ENCODE measurements around the gene BMP6.

BMP6 gene

GRCh38 chr6:7906741-7907140 is 180.8 kb downstream of the BMP6 start:
- no peak for DNase-seq (ENCODE audit: low spot score)

GRCh38 chr6:7907159-7907558 is 181.3 kb downstream of the BMP6 start:
- no peak for DNase-seq (ENCODE audit: low spot score)

GRCh38 chr6:7909323-7910276 is 183.7 kb downstream of the BMP6 start:
- no peak for DNase-seq (ENCODE audit: low spot score)

DNA sequence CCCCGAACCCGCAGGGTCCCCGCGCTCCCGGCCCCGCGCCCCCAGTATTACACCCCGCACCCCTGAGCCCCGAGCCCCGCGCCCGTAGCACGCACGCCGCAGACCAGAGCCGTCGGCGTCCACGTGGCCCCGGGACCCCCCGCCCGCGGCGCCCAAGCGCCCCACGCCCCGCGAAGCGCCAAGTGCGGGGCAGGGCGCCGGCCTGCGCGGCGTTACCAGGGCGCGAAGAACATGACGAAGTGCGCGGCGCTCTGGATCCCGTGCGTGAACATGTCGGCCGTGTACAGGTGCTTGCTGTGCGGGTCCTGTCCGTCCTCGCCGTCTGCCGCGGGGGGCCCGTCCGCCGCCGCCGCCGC is 184.4 kb downstream of the BMP6 start:
- DNase-seq (ENCODE audit: low spot score) = no peak

GRCh38 chr6:7910654-7911344 is 184.9 kb downstream of the BMP6 start, which contains the start of gene TXNDC5:
Gene TXNDC5 (minus strand): TSS chr6:7910788. CDS start chr6:7910776, 12 bp downstream.
- DNase-seq (ENCODE audit: low spot score) = peak; percentile 56

GRCh38 chr6:7911345-7911725 is 185.4 kb downstream of the BMP6 start:
- DNase-seq (ENCODE audit: low spot score) = no peak

DNA sequence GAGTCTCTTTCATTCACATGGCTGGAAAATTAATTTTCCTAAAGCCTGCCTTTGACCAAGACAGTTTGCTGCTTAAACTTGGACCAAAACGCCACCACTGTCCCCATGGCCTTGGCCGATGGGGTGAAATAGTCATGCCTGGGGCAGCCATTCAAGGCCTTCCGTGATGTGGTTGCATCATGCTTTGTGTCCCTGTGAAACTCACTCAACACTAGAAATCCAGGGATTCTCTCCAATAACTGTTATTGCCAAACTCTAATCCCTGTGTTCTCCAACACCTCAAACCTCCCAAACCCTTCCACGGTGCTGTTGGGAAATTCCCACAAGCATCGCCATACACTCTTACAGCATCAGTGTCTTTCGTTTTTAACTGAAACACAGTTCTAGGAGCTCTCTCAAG is 186.1 kb downstream of the BMP6 start:
- no peak for DNase-seq (ENCODE audit: low spot score)

DNA sequence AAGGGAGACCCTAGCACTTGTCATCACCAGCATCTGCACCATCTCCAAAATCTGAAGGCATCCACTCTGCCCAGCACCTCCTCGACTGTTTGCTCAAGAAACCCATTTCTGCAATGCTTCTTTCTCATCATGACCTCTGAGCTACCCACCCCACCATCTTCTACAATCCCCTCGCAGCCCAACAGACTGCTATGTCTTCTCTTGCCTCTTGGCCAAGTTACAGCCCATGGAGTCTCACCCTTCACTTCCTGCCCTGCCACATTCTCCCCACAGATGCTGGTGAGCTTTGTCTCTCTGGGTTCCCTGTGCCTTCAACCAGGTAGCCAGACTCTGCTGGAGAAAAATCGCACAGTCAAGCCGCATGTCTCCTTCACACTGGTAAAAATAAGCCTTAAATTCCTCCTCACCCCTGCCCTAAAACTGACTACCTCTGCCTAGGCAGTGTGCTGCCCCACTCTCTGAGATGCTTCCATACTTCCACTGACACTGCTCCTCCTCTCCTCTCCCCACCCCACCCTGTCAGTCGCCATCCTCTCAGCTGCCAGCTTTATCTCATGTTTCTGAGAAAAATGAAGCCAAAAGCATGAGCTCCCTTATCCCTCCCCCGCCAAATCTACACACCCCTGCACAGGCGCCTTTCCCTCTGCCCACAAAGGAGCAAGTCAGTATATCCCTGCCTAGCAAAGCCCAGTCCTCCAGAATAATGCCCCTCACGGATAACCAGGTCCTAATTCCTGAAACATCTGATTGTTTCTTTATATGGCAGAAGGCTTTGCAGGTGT is 187.0 kb downstream of the BMP6 start:
- DNase-seq (ENCODE audit: low spot score) = no peak

DNA sequence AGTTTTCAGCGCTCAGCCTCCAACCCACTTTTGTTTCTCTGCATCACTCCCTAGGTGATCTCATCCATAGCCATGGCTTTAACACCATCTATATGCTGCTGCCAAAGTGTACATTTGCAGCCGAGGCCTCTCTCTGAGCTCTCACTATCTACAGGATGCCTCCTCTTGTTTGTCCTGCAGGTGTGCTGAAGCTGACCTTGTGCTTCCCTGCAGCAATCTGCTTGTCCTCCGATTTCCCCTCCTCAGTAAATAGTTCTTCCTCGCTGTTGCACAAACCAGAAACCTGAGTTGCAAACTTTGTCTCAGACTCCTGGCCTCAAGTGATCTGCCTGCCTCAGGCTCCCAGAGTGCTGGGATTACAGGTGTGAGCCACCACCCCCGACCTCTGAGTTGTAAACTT is 188.4 kb downstream of the BMP6 start:
- DNase-seq (ENCODE audit: low spot score) = no peak

DNA sequence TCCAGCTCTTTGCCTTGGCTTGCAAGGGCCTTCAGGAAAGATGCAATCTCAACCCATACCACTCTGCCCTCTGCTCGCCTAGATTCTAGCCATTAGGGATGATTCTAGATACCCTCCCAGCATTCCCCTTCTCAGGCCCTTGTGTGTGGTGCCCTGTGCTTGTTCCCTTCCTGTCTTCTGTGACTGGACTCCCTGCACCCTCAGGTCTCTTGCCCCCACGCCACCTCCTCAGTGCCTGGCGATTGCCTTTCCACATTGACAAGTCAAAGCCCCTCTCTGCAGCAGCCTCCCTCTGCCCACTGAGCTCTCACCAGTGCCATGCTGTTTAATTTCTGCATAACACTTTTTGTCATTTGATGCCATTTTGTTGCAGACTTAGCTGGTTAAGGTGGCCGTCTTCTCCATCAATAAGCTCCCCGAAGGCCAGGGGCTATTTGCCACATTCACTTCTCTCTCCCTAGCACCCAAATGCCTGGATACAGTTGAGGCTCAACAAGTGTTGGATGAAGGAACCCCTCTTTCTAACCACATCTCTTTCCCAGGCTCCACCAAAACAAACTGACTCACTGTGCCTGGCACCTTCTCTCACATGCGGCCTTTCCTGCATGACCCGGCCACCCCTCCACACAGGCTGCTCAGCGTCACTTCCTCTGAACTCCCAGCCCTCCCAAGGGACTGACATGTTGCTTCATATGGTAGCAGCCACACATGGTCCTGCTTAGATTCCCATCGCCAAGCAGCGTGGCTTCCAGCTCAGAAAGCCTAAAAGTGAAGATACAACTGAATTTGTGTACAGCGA is 189.3 kb downstream of the BMP6 start:
- DNase-seq (ENCODE audit: low spot score) = no peak

- DNase-seq (ENCODE audit: low spot score) = no peak
Observed at GRCh38 chr6:7916959-7917358, 191.1 kb downstream of the BMP6 start.

DNA sequence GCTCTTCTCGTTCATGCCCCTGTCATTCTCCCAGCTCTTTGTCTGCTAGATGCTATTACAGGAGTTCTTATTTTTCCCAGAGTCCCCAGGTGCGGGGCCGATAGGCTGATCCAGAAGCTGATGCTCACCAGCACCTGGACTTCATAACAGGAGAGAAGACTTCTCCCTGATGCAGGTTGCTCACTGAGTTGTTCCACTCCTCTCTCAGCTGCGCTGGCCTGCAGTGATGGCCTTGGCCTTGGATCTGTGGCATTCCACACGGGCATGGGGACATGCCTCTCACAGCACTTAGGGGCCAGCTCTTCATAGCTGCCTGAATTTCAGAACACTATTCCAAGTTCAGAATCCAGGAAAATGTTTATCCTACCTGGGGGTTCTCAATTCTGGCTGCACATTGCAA is 191.8 kb downstream of the BMP6 start:
- no peak for DNase-seq (ENCODE audit: low spot score)

DNA sequence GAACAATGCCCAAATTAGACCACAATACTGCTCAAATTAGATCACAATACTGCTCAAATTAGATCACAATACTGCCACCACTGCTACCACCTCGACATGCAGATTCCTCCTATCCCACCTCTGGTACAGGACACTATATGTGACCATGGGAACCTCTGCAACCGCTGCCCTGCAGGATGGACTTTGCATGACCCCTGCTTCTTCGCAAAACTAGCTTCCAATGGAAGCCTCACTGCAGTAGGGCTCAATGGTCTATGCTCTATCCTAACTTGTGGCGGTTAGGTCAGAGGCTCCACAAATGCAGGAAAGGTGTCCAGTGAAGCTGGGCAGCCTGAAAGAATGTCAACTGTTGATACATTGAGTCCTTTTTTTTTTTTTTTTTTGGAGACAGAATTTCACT is 192.5 kb downstream of the BMP6 start:
- no peak for DNase-seq (ENCODE audit: low spot score)

GRCh38 chr6:7919871-7920270 is 194.0 kb downstream of the BMP6 start:
- no peak for DNase-seq (ENCODE audit: low spot score)

- no peak for DNase-seq (ENCODE audit: low spot score)
Observed at GRCh38 chr6:7920425-7920824, 194.5 kb downstream of the BMP6 start.

- DNase-seq (ENCODE audit: low spot score) = no peak
Observed at GRCh38 chr6:7921046-7921445, 195.1 kb downstream of the BMP6 start.

DNA sequence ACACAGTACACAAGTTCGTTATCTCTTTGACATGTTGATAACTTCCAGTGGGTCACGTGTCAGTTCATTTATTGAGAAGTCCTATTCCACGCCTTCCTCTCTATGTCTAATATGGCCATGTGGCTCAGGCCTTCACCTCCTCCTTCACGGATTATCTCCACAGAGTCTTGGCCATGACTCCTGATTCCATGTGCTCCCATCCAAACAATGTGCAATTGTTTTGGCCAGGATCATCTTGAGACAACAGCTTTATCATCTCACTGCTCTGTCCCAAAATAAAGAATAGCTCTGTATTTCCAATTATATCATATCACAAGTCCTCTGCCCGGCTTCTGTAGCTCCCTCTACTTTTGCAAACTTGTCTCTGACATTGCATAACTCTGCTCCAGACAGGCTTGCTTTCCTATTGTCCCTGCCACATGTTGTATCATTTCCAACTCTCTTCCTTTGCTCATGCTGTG is 195.8 kb downstream of the BMP6 start:
- DNase-seq (ENCODE audit: low spot score) = no peak

DNA sequence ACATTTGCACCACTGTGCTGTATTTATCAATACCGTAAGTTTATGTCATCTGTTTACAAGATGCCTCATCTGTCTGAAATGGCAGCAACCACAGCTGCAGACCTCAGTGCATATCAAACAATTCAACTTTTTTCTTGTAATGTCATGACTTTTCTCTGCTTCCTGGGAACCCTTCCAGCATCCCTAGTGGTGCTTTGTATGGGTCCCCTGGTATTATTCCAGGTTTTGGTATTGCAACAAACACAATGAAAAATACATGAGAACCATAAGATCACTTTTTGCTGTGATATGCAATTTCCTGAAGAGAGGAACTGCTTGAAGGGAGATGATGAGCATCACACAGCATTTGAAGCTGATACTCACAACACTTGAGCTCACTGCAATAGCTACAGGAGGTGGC is 196.7 kb downstream of the BMP6 start:
- DNase-seq (ENCODE audit: low spot score) = no peak

- no peak for DNase-seq (ENCODE audit: low spot score)
Observed at GRCh38 chr6:7924867-7925266, 199.0 kb downstream of the BMP6 start.
